ENCODE data around the gene IPO5.
"Not testable (repeated sequence)": the region's sequence is repeated elsewhere in the genome, so short reads cannot be mapped to it uniquely, and the experiment has no call there.

IPO5 gene

GRCh38 chr13:97944396-97945029 is 9.0 kb upstream of the IPO5 start:
- no peaks in the 10 kb centered on the region for H3K27me3 ChIP-seq (replicated peaks)

GRCh38 chr13:97945342-97945741 is 8.1 kb upstream of the IPO5 start:
- no peak overlapping the region for H3K4me3 ChIP-seq (ENCODE audit: low read depth, low read length)
- no peak for DNase-seq
- H3K36me3 ChIP-seq (replicated peaks): no peaks in the 10 kb centered on the region
- TF ChIP-seq CTCF (IDR thresholded peaks at IDR 0.05; ENCODE audit: low read depth, low read length, missing control alignments): no peak
- no peaks in the 10 kb centered on the region for H3K27me3 ChIP-seq (replicated peaks)
- in situ Hi-C loops (cut with HindIII; ENCODE audit: low pct_ligation_motif_present, low sequenced_read_pairs): no loop called here
- peak overlapping the region; percentile 68 for H3K27ac ChIP-seq

More at GRCh38 chr13:97944396-97945029, 9.0 kb upstream of the IPO5 start:
- no peaks in the 10 kb centered on the region for H3K36me3 ChIP-seq (replicated peaks)
- no peak for TF ChIP-seq CTCF (IDR thresholded peaks at IDR 0.05; ENCODE audit: low read depth, low read length, missing control alignments)
- DNase-seq: peak; percentile 41
- in situ Hi-C loops (cut with HindIII; ENCODE audit: low pct_ligation_motif_present, low sequenced_read_pairs): no loop called here
- H3K27ac ChIP-seq: peak overlapping the region; percentile 68
- H3K4me3 ChIP-seq (ENCODE audit: low read depth, low read length): no peak overlapping the region

GRCh38 chr13:97945792-97946419 is 7.6 kb upstream of the IPO5 start:
- no peaks in the 10 kb centered on the region for H3K27me3 ChIP-seq (replicated peaks)
- peak overlapping the region; percentile 58 for H3K27ac ChIP-seq
- TF ChIP-seq CTCF (IDR thresholded peaks at IDR 0.05; ENCODE audit: low read depth, low read length, missing control alignments): peak; percentile 39
- in situ Hi-C loops (cut with HindIII; ENCODE audit: low pct_ligation_motif_present, low sequenced_read_pairs): no loop called here
- no peak overlapping the region for H3K4me3 ChIP-seq (ENCODE audit: low read depth, low read length)
- no peaks in the 10 kb centered on the region for H3K36me3 ChIP-seq (replicated peaks)
- peak; percentile 28 for DNase-seq

GRCh38 chr13:97946951-97947588 is 6.4 kb upstream of the IPO5 start:
- in situ Hi-C loops (cut with HindIII; ENCODE audit: low pct_ligation_motif_present, low sequenced_read_pairs): no loop called here
- no peak for TF ChIP-seq CTCF (IDR thresholded peaks at IDR 0.05; ENCODE audit: low read depth, low read length, missing control alignments)
- peak; percentile 89 for DNase-seq
- Histone ChIP-seq H3K36me3 (replicated peaks) (no peaks in the 10 kb centered on the region), H3K4me3 (ENCODE audit: low read depth, low read length) (no peak overlapping the region), H3K27me3 (replicated peaks) (no peaks in the 10 kb centered on the region), H3K27ac (peak overlapping the region; percentile 85)

DNA sequence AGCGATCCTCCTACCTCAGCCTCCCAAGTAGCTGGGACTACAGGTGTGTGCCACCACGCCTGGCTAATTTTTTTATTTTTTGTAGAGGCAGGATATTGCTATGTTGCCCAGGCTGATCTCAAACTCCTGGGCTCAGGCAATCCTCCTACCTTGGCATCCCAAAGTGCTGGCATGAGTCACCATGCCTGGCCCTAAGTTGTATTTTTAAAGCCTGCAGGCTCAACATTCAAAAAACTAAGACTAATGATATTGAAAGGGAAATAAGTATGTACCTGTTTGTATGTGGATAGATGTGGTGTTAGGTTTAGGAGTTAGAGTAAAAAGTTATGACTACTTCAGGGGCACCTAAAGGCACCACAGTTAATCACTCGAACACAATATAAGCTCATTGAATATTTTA is 5.4 kb upstream of the IPO5 start:
- DNase-seq: no peak
- H3K36me3 ChIP-seq (replicated peaks): no peaks in the 10 kb centered on the region
- in situ Hi-C loops (cut with HindIII; ENCODE audit: low pct_ligation_motif_present, low sequenced_read_pairs): no loop called here
- H3K4me3 ChIP-seq (ENCODE audit: low read depth, low read length): no peak overlapping the region
- TF ChIP-seq CTCF (IDR thresholded peaks at IDR 0.05; ENCODE audit: low read depth, low read length, missing control alignments): no peak
- peak overlapping the region; percentile 85 for H3K27ac ChIP-seq
- no peaks in the 10 kb centered on the region for H3K27me3 ChIP-seq (replicated peaks)

DNA sequence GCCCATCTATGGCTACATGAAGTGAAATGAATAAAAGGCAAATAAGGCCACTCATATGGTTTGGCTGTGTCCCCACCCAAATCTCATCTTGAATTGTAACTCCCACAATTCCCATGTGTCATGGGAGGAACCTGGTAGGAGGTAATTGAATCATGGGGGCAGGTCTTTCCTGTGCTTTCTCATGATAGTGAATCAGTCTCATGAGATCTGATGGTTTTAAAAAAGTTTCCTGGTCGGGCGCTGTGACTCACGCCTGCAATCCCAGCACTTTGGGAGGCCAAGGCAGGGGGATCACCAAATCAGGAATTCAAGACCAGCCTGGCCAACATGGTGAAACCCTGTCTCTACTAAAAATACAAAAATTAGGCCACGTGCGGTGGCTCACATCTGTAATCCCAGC is 4.2 kb upstream of the IPO5 start:
- H3K36me3 ChIP-seq (replicated peaks); H3K4me3 ChIP-seq (ENCODE audit: low read depth, low read length); in situ Hi-C loops (cut with HindIII; ENCODE audit: low pct_ligation_motif_present, low sequenced_read_pairs); H3K27me3 ChIP-seq (replicated peaks): not testable (repeated sequence)
- DNase-seq: peak; percentile 75
- H3K27ac ChIP-seq: peak overlapping the region; percentile 23
